Neural cell (in vitro differentiated cells): ENCODE results near the gene TAB3. TPM values are rescaled to one million over a fixed set of nuclear protein-coding genes. Genes with fewer than 3 reads are reported as not detected.
A peak's percentile ranks its signal among the peaks of the same experiment; 100 is the strongest.

Experiments used
- H2AFZ ChIP-seq: fragments of 200-600, 300-800 bp; sonication (generic), shearing (Covaris generic); 2 replicates; pipeline ENCODE4 v1.6.0; 2014; ENCODE audit warnings: low read depth, mild to moderate bottlenecking, antibody characterized with exemption, low read length, moderate library complexity
- H3F3A ChIP-seq: fragments of 200-600 bp; shearing (Covaris generic); 2 replicates; pipeline ENCODE4 v1.6.1; 2016; ENCODE audit warnings: mild to moderate bottlenecking, moderate library complexity, mixed read lengths, antibody characterized with exemption, low read length; ENCODE audit not compliant: insufficient read depth, poor library complexity, severe bottlenecking
- H3K27ac ChIP-seq: fragments of 200-600, 300-800 bp; sonication (generic), shearing (Covaris generic); 2 replicates; pipeline ENCODE4 v1.5.1; 2014; ENCODE audit warnings: mild to moderate bottlenecking, low read length, moderate library complexity
- H3K27me3 ChIP-seq: fragments of 300-800, 200-600 bp; sonication (generic), shearing (Covaris generic); 2 replicates; pipeline ENCODE4 v1.6.0; 2014; ENCODE audit warnings: mild to moderate bottlenecking, low read depth, low read length, moderate library complexity; ENCODE audit not compliant: insufficient read depth
- H3K36me3 ChIP-seq: fragments of 300-800, 200-600 bp; sonication (generic), shearing (Covaris generic); 2 replicates; pipeline ENCODE4 v1.5.1; 2014; ENCODE audit warnings: mild to moderate bottlenecking, antibody characterized with exemption, low read length, moderate library complexity; ENCODE audit not compliant: insufficient read depth
- H3K4me2 ChIP-seq: fragments of 300-800, 200-600 bp; sonication (generic), shearing (Covaris generic); 2 replicates; pipeline ENCODE4 v1.6.0; 2014; ENCODE audit warnings: mild to moderate bottlenecking, low read length
- H3K4me3 ChIP-seq: fragments of 300-800, 200-600 bp; sonication (generic), shearing (Covaris generic); 2 replicates; pipeline ENCODE4 v1.5.1; 2014; ENCODE audit warnings: mild to moderate bottlenecking, low read length, moderate library complexity
- H3K79me2 ChIP-seq: fragments of 200-600 bp; shearing (Covaris generic); replicated peaks from 2 replicates; pipeline ENCODE4 v1.6.0; 2014; ENCODE audit warnings: mild to moderate bottlenecking, low read length, moderate library complexity; ENCODE audit not compliant: insufficient read depth
- H3K9ac ChIP-seq: fragments of 300-800, 200-600 bp; sonication (generic), shearing (Covaris generic); 2 replicates; pipeline ENCODE4 v1.6.1; 2016; ENCODE audit warnings: mild to moderate bottlenecking, low read length, mixed read lengths
- H3K9me2 ChIP-seq: fragments of 200-600 bp; shearing (Covaris generic); 2 replicates; pipeline ENCODE4 v1.6.1; 2016; ENCODE audit warnings: mild to moderate bottlenecking, low read length, mixed read lengths; ENCODE audit not compliant: insufficient read depth
- H3K9me3 ChIP-seq: fragments of 200-600, 300-800 bp; sonication (generic), shearing (Covaris generic); 2 replicates; pipeline ENCODE4 v1.6.1; 2016; ENCODE audit warnings: mild to moderate bottlenecking, mixed run types, low read length, moderate library complexity, mixed read lengths
- H4K20me1 ChIP-seq: fragments of 200-600 bp; shearing (Covaris generic); 2 replicates; pipeline ENCODE4 v1.6.1; 2016; ENCODE audit warnings: mild to moderate bottlenecking, mixed run types; ENCODE audit not compliant: insufficient read depth
- CTCF ChIP-seq: fragments of 450-650 bp; IDR thresholded peaks from 2 replicates; pipeline ENCODE4 v1.5.1; 2014; ENCODE audit warnings: antibody characterized with exemption, mild to moderate bottlenecking, moderate library complexity; ENCODE audit not compliant: poor library complexity, severe bottlenecking
- EP300 ChIP-seq: fragments of 450-650 bp; conservative IDR thresholded peaks from 2 replicates; pipeline ENCODE4 v1.6.1; 2014; ENCODE audit warnings: antibody characterized with exemption, mild to moderate bottlenecking, moderate library complexity; ENCODE audit not compliant: poor library complexity, severe bottlenecking
- EZH2 ChIP-seq: fragments of 200-600, 300-800 bp; shearing (Covaris generic), sonication (generic); IDR thresholded peaks from 2 replicates; pipeline ENCODE4 v1.6.1; 2014; ENCODE audit warnings: antibody characterized with exemption, low read length, borderline replicate concordance, mild to moderate bottlenecking; ENCODE audit not compliant: insufficient read depth, poor library complexity, severe bottlenecking
- MXI1 ChIP-seq: fragments of 450-650 bp; conservative IDR thresholded peaks from 2 replicates; pipeline ENCODE4 v1.6.1; 2014; ENCODE audit warnings: antibody characterized with exemption, mild to moderate bottlenecking; ENCODE audit not compliant: poor library complexity, severe bottlenecking
- POLR2AphosphoS5 ChIP-seq: IDR thresholded peaks from 2 replicates; pipeline ENCODE4 v1.6.1; 2012
- RAD21 ChIP-seq: fragments of 450-650 bp; conservative IDR thresholded peaks from 2 replicates; pipeline ENCODE4 v1.6.1; 2014; ENCODE audit warnings: antibody characterized with exemption, mild to moderate bottlenecking, moderate library complexity
- REST ChIP-seq: IDR thresholded peaks from 2 replicates; pipeline ENCODE4 v1.6.1; 2012; ENCODE audit warnings: borderline replicate concordance
- SMC3 ChIP-seq: fragments of 450-650 bp; conservative IDR thresholded peaks from 2 replicates; pipeline ENCODE4 v1.6.1; 2014; ENCODE audit warnings: antibody characterized with exemption, mild to moderate bottlenecking, moderate library complexity; ENCODE audit not compliant: poor library complexity
- TAF1 ChIP-seq: IDR thresholded peaks from 2 replicates; pipeline ENCODE4 v1.6.1; 2012; ENCODE audit warnings: low read depth
- polyA plus RNA-seq: library from polyadenylated mRNA; depleted of rRNA; stranded (reverse); fragments of >200 nt; gene quantifications from 2 replicates; pipeline ENCODE4 v1.2.3, GENCODE V29; 2014

The TAB3 gene
- polyA plus RNA-seq, 1 donor from 2014 or later = 28.7 TPM

GRCh38 chrX:30887288-30887687, 1.8 kb downstream of the TAB3 start:
- Histone ChIP-seq H2AFZ (no peak overlapping the region), H3K4me2 (no peak overlapping the region), H3K9me2 (no peaks in the 10 kb centered on the region), H3F3A (no peaks in the 10 kb centered on the region), H3K36me3 (no peaks in the 10 kb centered on the region), H4K20me1 (no peaks in the 10 kb centered on the region), H3K9me3 (no peaks in the 10 kb centered on the region), H3K4me3 (peak overlapping the region; percentile 81), H3K9ac (no peak overlapping the region), H3K27me3 (no peaks in the 10 kb centered on the region), H3K27ac (no peak overlapping the region), H3K79me2 (peaks cover 16% of the 10 kb centered on the region)
- TF ChIP-seq EP300 = no peak
- no peak for TF ChIP-seq REST
- no peak for TF ChIP-seq RAD21
- TF ChIP-seq SMC3 = no peak
- TF ChIP-seq TAF1 = no peak
- no peak for TF ChIP-seq MXI1
- no peak for TF ChIP-seq EZH2
- no peak for TF ChIP-seq POLR2AphosphoS5
- no peak for TF ChIP-seq CTCF

- Histone ChIP-seq H3K9ac (no peak overlapping the region), H3K27me3 (no peaks in the 10 kb centered on the region), H3K4me2 (no peak overlapping the region), H3F3A (no peaks in the 10 kb centered on the region), H3K9me3 (no peaks in the 10 kb centered on the region), H3K79me2 (peaks cover 16% of the 10 kb centered on the region), H4K20me1 (no peaks in the 10 kb centered on the region), H3K4me3 (no peak overlapping the region), H3K9me2 (no peaks in the 10 kb centered on the region), H3K36me3 (no peaks in the 10 kb centered on the region), H2AFZ (no peak overlapping the region), H3K27ac (no peak overlapping the region)
- TF ChIP-seq EZH2 = no peak
- no peak for TF ChIP-seq CTCF
- TF ChIP-seq RAD21 = no peak
- no peak for TF ChIP-seq MXI1
Observed at GRCh38 chrX:30885136-30885535, 3.9 kb downstream of the TAB3 start.
